Measurements from ENCODE around the gene MCTP2.

GRCh38 chr15:94314639-94315038, 83.3 kb downstream of the MCTP2 start:
- TF ChIP-seq CTCF (IDR thresholded peaks at IDR 0.05 in 8 of 11, conservative IDR thresholded peaks at IDR 0.05 in 3 of 11) (no peak), POLR2A (IDR thresholded peaks at IDR 0.05) (no peak)

Data from spleen (tissue), 7 donors.